HG03175 (cell line): ENCODE measurements around the gene CXCL11.
A peak's percentile ranks its signal among the peaks of the same experiment; 100 is the strongest.
"Not testable (repeated sequence)": the region's sequence is repeated elsewhere in the genome, so short reads cannot be mapped to it uniquely, and the experiment has no call there.

Experiments used
- ATAC-seq: cut with Tn5 transposase; IDR thresholded peaks from one replicate; pipeline ENCODE4 v1.9.1; 2021; ENCODE audit warnings: mild to moderate bottlenecking, moderate library complexity; ENCODE audit not compliant: unreplicated experiment

CXCL11 gene

GRCh38 chr4:76043306-76043705 lies 7.4 kb upstream of the CXCL11 start:
- ATAC-seq: not testable (repeated sequence)

- not testable (repeated sequence) for ATAC-seq
Measured at GRCh38 chr4:76042241-76042998, 6.5 kb upstream of the CXCL11 start.

GRCh38 chr4:76036855-76037254 lies 985 bp upstream of the CXCL11 start:
- ATAC-seq: no peak

GRCh38 chr4:76035141-76035540 lies 729 bp downstream of the CXCL11 start:
- ATAC-seq: no peak

GRCh38 chr4:76029300-76029699 lies 6.6 kb downstream of the CXCL11 start:
- no peak for ATAC-seq

- ATAC-seq: no peak
Measured at GRCh38 chr4:76028350-76028765, 7.5 kb downstream of the CXCL11 start.

- no peak for ATAC-seq
Measured at GRCh38 chr4:76024065-76024464, 11.8 kb downstream of the CXCL11 start.

GRCh38 chr4:76023389-76023788 lies 12.5 kb downstream of the CXCL11 start, which contains the start of gene CXCL10:
Gene CXCL10 (minus strand): TSS chr4:76023497. CDS start chr4:76023431, 66 bp downstream.
- ATAC-seq: no peak

GRCh38 chr4:76022677-76023076 lies 13.2 kb downstream of the CXCL11 start:
- no peak for ATAC-seq

- ATAC-seq: no peak
Measured at GRCh38 chr4:76022031-76022430, 13.8 kb downstream of the CXCL11 start.

GRCh38 chr4:76017056-76017686 lies 18.7 kb downstream of the CXCL11 start:
- ATAC-seq: no peak

- peak; percentile 57 for ATAC-seq
Measured at GRCh38 chr4:76016393-76016792, 19.5 kb downstream of the CXCL11 start.

GRCh38 chr4:76013540-76013939 lies 22.3 kb downstream of the CXCL11 start:
- no peak for ATAC-seq

GRCh38 chr4:76012388-76012801 lies 23.5 kb downstream of the CXCL11 start:
- peak; percentile 2 for ATAC-seq

GRCh38 chr4:76011700-76012387 lies 24.0 kb downstream of the CXCL11 start:
- ATAC-seq: peak; percentile 69

GRCh38 chr4:76011018-76011670 lies 24.7 kb downstream of the CXCL11 start:
- no peak for ATAC-seq

GRCh38 chr4:76010576-76010975 lies 25.3 kb downstream of the CXCL11 start:
- no peak for ATAC-seq

GRCh38 chr4:76009311-76009710 lies 26.6 kb downstream of the CXCL11 start:
- no peak for ATAC-seq

- ATAC-seq: no peak
Measured at GRCh38 chr4:76007089-76007862, 28.6 kb downstream of the CXCL11 start, which contains the start of gene CXCL9. Gene CXCL9 (minus strand): TSS chr4:76007509. CDS start chr4:76007449, 60 bp downstream.

- no peak for ATAC-seq
Measured at GRCh38 chr4:76003620-76004019, 32.2 kb downstream of the CXCL11 start.
